Right lobe of liver (tissue), 6 donors: Measurements from ENCODE around the gene NPAS2. TPM values are rescaled to one million over a fixed set of nuclear protein-coding genes. Genes with fewer than 3 reads are reported as not detected.

Experiments
- ATAC-seq, 4 donors: fragments of 200-7000 bp; cut with Tn5 transposase; one replicate each; pipeline ENCODE4 v1.9.1; 2020; ENCODE audit warnings: mild to moderate bottlenecking in 4 of 4, moderate library complexity in 4 of 4
- DNase-seq, 3 donors: peaks; one replicate each; pipeline ENCODE4 v3.0.0-alpha.2; 2020
- H3K27ac ChIP-seq, 3 donors: fragments of 200-600 bp; one replicate each; pipeline ENCODE4 v1.8.0; 2022
- H3K27me3 ChIP-seq, 2 donors: fragments of 200-600 bp; one replicate each; pipeline ENCODE4 v1.8.0; 2022
- H3K36me3 ChIP-seq, 4 donors: fragments of 200-600 bp; sonication (generic) in 1 of 4; one replicate each; pipeline versions ENCODE4 v1.5.1 to v1.8.0; 2017 to 2022; ENCODE audit warnings: control low read depth in 1 of 4
- H3K4me1 ChIP-seq, 4 donors: fragments of 200-600 bp; sonication (generic) in 1 of 4; one replicate each; pipeline versions ENCODE4 v1.5.1 to v1.8.0; 2017 to 2022; ENCODE audit warnings: control low read depth in 1 of 4
- H3K4me3 ChIP-seq, 3 donors: fragments of 200-600 bp; one replicate each; pipeline ENCODE4 v1.8.0; 2022
- H3K9me3 ChIP-seq, 4 donors: fragments of 200-600 bp; sonication (generic) in 1 of 4; one replicate each; pipeline versions ENCODE4 v1.5.1 to v1.8.0; 2017 to 2022; ENCODE audit warnings: control low read depth in 1 of 4
- POLR2A ChIP-seq: fragments of 450-650 bp; IDR thresholded peaks from one replicate; pipeline ENCODE4 v1.6.1; 2017; ENCODE audit warnings: antibody characterized with exemption, mild to moderate bottlenecking
- WGBS: methylation state at CpG from one replicate; pipeline ENCODE4 v1.1.6; 2018; ENCODE audit warnings: low coverage, low lambda C conversion rate; ENCODE audit not compliant: insufficient coverage; ENCODE audit errors: missing lambda C conversion rate; 5-methylcytosine and 5-hydroxymethylcytosine counted together
- intact Hi-C, 2 donors: fragments of 100-400 bp; cut with DNase I; formaldehyde crosslinking; loops; one replicate each; pipeline versions ENCODE4 v1.11.2 to v1.14.1; 2022
- total RNA-seq, 6 experiments: library from RNA; depleted of rRNA in 2 of 6; stranded (reverse); fragments of >200 nt in 2 of 6; fragmentation: NEBNext Ultra II Directional in 3 of 6; extraction: Animal tissue kit (Norgen Biotek cat#: 25700) in 3 of 6; gene quantifications; one replicate each; pipeline versions ENCODE4 v1.1.0 to v1.2.4, GENCODE V29; 2016 to 2023
- TF ChIP-seq, protein P1 (sequence below), 4 donors: fragments of 200-600 bp in 3 of 4; fragments of 450-650 bp in 1 of 4; IDR thresholded peaks; one replicate each; pipeline versions ENCODE4 v1.5.1 to v1.8.0; 2016 to 2022; ENCODE audit warnings: antibody characterized with exemption in 4 of 4, mild to moderate bottlenecking in 2 of 4
- donor health status: DM: no; HTN: yes; CAD: no.
- donor health status: DM: no; HTN: no; CAD: no.
- donor health status: DM: no; HTN: no; CAD: no.
- donor health status: DM: no; HTN: yes; CAD: no.
- donor health status: DM: no; HTN: yes; CAD: no.

Gene NPAS2
- total RNA-seq, 6 experiments from 2014 or later, result 8.8 to 33.3 (median 24.5) TPM

DNA sequence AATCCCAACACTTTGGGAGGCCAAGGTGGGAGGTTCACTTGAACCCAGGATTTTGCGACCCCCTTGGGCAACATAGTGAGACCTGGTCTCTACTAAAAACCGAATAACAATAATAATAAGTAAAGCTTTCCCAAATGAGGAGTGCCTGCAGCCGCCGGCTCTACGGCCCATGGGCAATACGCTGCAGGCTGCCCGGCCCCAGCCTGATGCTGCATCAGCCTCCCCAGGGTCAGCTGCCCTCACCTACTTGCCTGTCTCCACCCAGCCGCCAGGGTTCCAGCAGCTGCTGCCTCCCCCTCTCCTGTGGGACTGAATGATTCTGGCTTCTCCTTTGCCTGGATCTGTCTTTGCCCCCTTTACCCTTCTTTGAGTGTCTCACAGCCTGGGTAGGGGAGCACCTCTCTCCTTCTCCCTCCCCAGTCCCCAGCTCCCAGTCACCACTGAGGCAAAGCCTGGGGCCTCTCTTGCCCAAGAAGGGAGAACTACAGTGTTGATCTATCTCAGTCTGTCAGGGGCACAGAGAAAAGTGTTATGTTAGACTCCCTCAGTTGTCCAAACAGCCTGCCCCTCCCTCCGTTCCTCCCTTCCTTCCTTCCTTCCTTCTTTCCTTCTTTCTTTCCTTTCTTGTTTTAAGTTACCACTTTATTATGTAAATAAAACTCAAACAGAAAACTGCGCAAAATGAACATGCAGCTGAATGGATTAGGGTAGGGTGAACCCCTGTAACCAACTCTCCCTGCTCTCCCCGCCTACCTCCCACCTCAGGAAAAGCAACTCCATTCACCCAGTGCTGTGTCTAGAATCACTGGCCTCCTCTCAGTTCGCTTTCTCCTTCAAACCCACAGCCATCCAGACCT lies 38.2 kb upstream of the NPAS2 start:
- Histone ChIP-seq H3K36me3 (no peaks in the 10 kb centered on the region), H3K4me3 (no peak overlapping the region), H3K4me1 (peaks cover 0 to 17% (median 5%) of the 10 kb centered on the region in 4 donors), H3K27ac (no peak overlapping the region), H3K27me3 (no peaks in the 10 kb centered on the region), H3K9me3 (no peaks in the 10 kb centered on the region)
- DNase-seq (no peak), ATAC-seq (no peak)
- WGBS, result 89% methylated on average over 12 of the region's 12 CpGs
- intact Hi-C loops, result no loop called here
- TF ChIP-seq POLR2A, result no peak
- TF ChIP-seq, protein P1, sequence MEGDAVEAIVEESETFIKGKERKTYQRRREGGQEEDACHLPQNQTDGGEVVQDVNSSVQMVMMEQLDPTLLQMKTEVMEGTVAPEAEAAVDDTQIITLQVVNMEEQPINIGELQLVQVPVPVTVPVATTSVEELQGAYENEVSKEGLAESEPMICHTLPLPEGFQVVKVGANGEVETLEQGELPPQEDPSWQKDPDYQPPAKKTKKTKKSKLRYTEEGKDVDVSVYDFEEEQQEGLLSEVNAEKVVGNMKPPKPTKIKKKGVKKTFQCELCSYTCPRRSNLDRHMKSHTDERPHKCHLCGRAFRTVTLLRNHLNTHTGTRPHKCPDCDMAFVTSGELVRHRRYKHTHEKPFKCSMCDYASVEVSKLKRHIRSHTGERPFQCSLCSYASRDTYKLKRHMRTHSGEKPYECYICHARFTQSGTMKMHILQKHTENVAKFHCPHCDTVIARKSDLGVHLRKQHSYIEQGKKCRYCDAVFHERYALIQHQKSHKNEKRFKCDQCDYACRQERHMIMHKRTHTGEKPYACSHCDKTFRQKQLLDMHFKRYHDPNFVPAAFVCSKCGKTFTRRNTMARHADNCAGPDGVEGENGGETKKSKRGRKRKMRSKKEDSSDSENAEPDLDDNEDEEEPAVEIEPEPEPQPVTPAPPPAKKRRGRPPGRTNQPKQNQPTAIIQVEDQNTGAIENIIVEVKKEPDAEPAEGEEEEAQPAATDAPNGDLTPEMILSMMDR (IDR thresholded peaks at IDR 0.05), result no peak

DNA sequence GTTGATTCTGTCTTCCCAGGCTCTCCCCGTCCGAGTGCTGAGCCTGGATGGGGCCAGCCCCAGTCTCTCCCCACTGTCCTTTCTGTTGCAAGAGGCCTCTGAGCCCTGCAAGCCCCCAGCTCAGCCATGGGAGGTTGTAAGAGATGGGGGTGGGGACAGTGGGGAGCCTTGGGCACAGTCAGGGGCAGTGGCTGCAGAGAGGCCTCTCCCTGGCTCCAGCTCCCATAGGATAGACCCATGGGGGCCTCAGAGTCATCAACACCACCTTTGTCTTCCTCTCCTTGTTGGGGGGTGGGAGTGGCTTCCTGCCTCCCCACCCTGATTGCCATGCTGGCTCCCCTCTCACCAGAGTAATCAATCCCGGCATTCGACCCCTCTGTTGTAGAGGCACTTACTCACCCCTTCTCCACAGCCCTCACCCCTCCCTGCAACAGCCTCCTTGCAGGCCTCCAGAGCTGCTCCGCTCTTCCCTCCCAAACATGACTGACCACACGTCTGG lies 37.5 kb upstream of the NPAS2 start:
- ATAC-seq (no peak), DNase-seq (no peak)
- no peak for TF ChIP-seq POLR2A
- TF ChIP-seq, protein P1 (IDR thresholded peaks at IDR 0.05), result no peak
- no peaks in the 10 kb centered on the region for H3K9me3 ChIP-seq
- peaks cover 0 to 17% (median 5%) of the 10 kb centered on the region in 4 donors for H3K4me1 ChIP-seq
- WGBS, result 82% methylated on average over 6 of the region's 6 CpGs
- H3K27me3 ChIP-seq, result no peaks in the 10 kb centered on the region
- no peak overlapping the region for H3K4me3 ChIP-seq
- H3K27ac ChIP-seq, result no peak overlapping the region
- H3K36me3 ChIP-seq, result no peaks in the 10 kb centered on the region
- intact Hi-C loops, result no loop called here

DNA sequence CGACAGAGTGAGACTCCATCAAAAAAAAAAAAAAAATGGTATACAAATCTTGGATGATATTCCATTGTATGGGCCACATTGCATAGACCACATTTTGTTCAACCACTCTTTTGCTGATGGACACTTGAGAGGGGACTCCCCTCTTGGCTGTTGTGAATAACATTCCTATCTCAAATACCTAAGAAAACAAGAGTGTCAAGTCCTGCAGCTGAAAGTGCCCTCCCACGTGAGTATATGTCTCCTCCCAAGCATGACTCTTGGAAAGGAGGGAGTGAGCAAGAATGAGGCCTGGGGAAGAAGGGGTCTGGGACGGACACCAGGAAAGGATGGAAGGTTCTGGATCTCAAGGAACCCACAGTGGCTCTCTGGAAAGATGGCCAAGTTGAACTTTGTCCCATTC lies 36.0 kb upstream of the NPAS2 start:
- H3K4me3 ChIP-seq, result no peak overlapping the region
- no peaks in the 10 kb centered on the region for H3K36me3 ChIP-seq
- no peak overlapping the region for H3K27ac ChIP-seq
- no peaks in the 10 kb centered on the region for H3K27me3 ChIP-seq
- intact Hi-C loops, result no loop called here
- H3K9me3 ChIP-seq, result no peaks in the 10 kb centered on the region
- no peak for TF ChIP-seq POLR2A
- TF ChIP-seq, protein P1 (IDR thresholded peaks at IDR 0.05), result no peak
- H3K4me1 ChIP-seq, result peaks cover 0 to 17% (median 5%) of the 10 kb centered on the region in 4 donors
- ATAC-seq, result no peak
- no peak for DNase-seq
- WGBS, result 80% methylated on average over 2 of the region's 3 CpGs

DNA sequence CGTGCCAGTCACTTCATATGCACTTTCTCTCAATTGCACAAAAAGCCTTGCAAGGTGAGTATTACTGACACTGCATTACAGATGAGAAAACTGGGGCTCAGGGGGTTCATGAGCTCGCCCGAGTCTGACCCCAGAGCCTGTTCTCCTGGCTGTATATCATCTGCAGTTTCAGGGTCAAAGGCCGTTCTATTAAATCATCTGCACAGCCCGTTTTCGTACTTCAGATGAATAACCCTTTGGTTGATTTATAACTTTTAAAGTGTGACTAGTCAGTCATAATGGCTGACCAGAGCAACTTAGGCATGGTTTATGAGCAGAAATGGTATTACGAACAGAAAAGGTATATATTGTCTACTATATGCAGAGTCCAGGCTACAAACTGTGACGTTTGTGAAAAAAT lies 35.3 kb upstream of the NPAS2 start:
- no peak for DNase-seq

More for the DNA sequence above, 35.3 kb upstream of the NPAS2 start:
- no peak for ATAC-seq
- no peaks in the 10 kb centered on the region for H3K9me3 ChIP-seq
- no peaks in the 10 kb centered on the region for H3K27me3 ChIP-seq
- intact Hi-C loops, result no loop called here
- no peak overlapping the region for H3K27ac ChIP-seq
- WGBS, result 71% methylated on average over 8 of the region's 8 CpGs
- H3K4me1 ChIP-seq, result peaks cover 0 to 17% (median 5%) of the 10 kb centered on the region in 4 donors
- no peaks in the 10 kb centered on the region for H3K36me3 ChIP-seq
- no peak for TF ChIP-seq POLR2A
- TF ChIP-seq, protein P1 (IDR thresholded peaks at IDR 0.05), result no peak
- no peak overlapping the region for H3K4me3 ChIP-seq
